K562 (cell line): ENCODE data around the gene POMT2. TPM values are rescaled to one million over a fixed set of nuclear protein-coding genes. Genes with fewer than 3 reads are reported as not detected.

Source experiments
- ATAC-seq: fragments of 200-7000 bp; cut with Tn5 transposase; 3 replicates; pipeline ENCODE4 v1.9.1; 2020; ENCODE audit warnings: moderate library complexity
- BruUV-seq: library from RNA; stranded (reverse); fragments of 400-500 nt; replicated peaks from 2 replicates; lab custom pipeline; 2021; lab: Mats Ljungman, UMichigan
- CTCF ChIA-PET: fragments of 300-600 bp; formaldehyde crosslinking; extraction: SDS; loops from one replicate; lab custom pipeline; 2021; ENCODE audit warnings: low intra/inter-chr PET ratio; lab: Yijun Ruan, JAX
- POLR2A ChIA-PET: fragments of 300-600, 350-650 bp; sonication (Branson Sonifier 250); formaldehyde crosslinking; extraction: SDS; loops from one replicate; lab custom pipeline; 2021; ENCODE audit warnings: antibody characterized with exemption, inconsistent platforms; lab: Yijun Ruan, JAX
- DNase-seq, 4 experiments: peaks; one replicate each; pipeline versions ENCODE4 v3.0.0 to v3.0.0-alpha.2; 2011 to 2018; ENCODE audit warnings: low spot score in 3 of 4, mixed read lengths in 3 of 4; ENCODE audit errors: extremely low read depth in 1 of 4
- FAIRE-seq: peaks from 2 replicates; lab custom pipeline; 2011; peaks lifted over from hg19 to GRCh38; lab: Jason Lieb, UNC
- H2AFZ ChIP-seq: 2 replicates; pipeline ENCODE4 v1.6.0; 2011; ENCODE audit warnings: low read depth, low read length, control low read depth, inconsistent platforms
- H3K27ac ChIP-seq: fragments of 200-600 bp; 3 replicates; pipeline ENCODE4 v1.8.0; 2011; ENCODE audit warnings: low read depth, mild to moderate bottlenecking, control low read depth, inconsistent platforms, low read length, moderate library complexity, mixed read lengths; ENCODE audit errors: extremely low read depth
- H3K27me3 ChIP-seq, 2 experiments: fragments of 300-600 bp in 1 of 2; 2 replicates in 1 of 2; 3 replicates in 1 of 2; pipeline versions ENCODE4 v1.6.0 to v1.8.0; 2011; ENCODE audit warnings: inconsistent platforms in 2 of 2, low read length in 2 of 2, mild to moderate bottlenecking in 1 of 2, mixed read lengths in 1 of 2, moderate library complexity in 1 of 2; ENCODE audit not compliant: control insufficient read depth in 2 of 2, insufficient read depth in 2 of 2
- H3K36me3 ChIP-seq: fragments of 300-600 bp; 3 replicates; pipeline ENCODE4 v1.8.0; 2011; ENCODE audit warnings: mild to moderate bottlenecking, low read length, inconsistent platforms; ENCODE audit not compliant: control insufficient read depth, insufficient read depth
- H3K4me1 ChIP-seq, 2 experiments: fragments of 200-600 bp in 1 of 2; replicated peaks in 1 of 2; 2 replicates in 1 of 2; 3 replicates in 1 of 2; pipeline versions ENCODE4 v1.5.1 to v1.8.0; 2011; ENCODE audit warnings: inconsistent platforms in 2 of 2, low read length in 2 of 2, mild to moderate bottlenecking in 1 of 2, mixed read lengths in 1 of 2, moderate library complexity in 1 of 2; ENCODE audit not compliant: control insufficient read depth in 2 of 2, insufficient read depth in 2 of 2
- H3K4me2 ChIP-seq: 2 replicates; pipeline ENCODE4 v1.6.1; 2011; ENCODE audit warnings: low read length, control low read depth, inconsistent platforms, mixed read lengths; ENCODE audit not compliant: insufficient read depth
- H3K4me3 ChIP-seq: fragments of 200-600 bp; sonication (generic), shearing (Covaris generic); 2 replicates; pipeline ENCODE4 v1.5.1; 2016; ENCODE audit warnings: control low read depth, inconsistent platforms
- H3K79me2 ChIP-seq: fragments of 200-600 bp; 3 replicates; pipeline ENCODE4 v1.8.0; 2011; ENCODE audit warnings: low read length, inconsistent platforms; ENCODE audit not compliant: control insufficient read depth, insufficient read depth
- H3K9ac ChIP-seq, 2 experiments: 2 replicates each; pipeline versions ENCODE4 v1.6.0 to v1.6.1; 2011; ENCODE audit warnings: low read depth in 2 of 2, low read length in 2 of 2, control low read depth in 1 of 2, inconsistent platforms in 1 of 2, mild to moderate bottlenecking in 1 of 2, mixed read lengths in 1 of 2; ENCODE audit not compliant: insufficient read depth in 1 of 2
- H3K9me1 ChIP-seq: one replicate; pipeline ENCODE4 v1.6.0; 2011; ENCODE audit warnings: inconsistent platforms, mild to moderate bottlenecking, low read length, moderate library complexity; ENCODE audit not compliant: control insufficient read depth, insufficient read depth
- H3K9me3 ChIP-seq: replicated peaks from 2 replicates; pipeline ENCODE4 v1.5.1; 2011; ENCODE audit warnings: low read depth, low read length, inconsistent platforms; ENCODE audit not compliant: control insufficient read depth, insufficient read depth
- H4K20me1 ChIP-seq: replicated peaks from 2 replicates; pipeline ENCODE4 v1.6.1; 2011; ENCODE audit warnings: low read length, inconsistent platforms, mixed read lengths; ENCODE audit not compliant: control insufficient read depth, insufficient read depth
- CC2D1A ChIP-seq: fragments of 450-650 bp; IDR thresholded peaks from 2 replicates; pipeline ENCODE4 v1.6.1; 2017; ENCODE audit warnings: mild to moderate bottlenecking
- KLF10 ChIP-seq: fragments of 250-450 bp; sonication (Bioruptor Pico); IDR thresholded peaks from 2 replicates; pipeline ENCODE4 v1.6.1; 2021; ENCODE audit warnings: matching md5 sums
- MAZ ChIP-seq, 2 experiments: fragments of 450-650 bp in 1 of 2; sonication (generic) in 1 of 2; formaldehyde crosslinking; IDR thresholded peaks in 1 of 2; conservative IDR thresholded peaks in 1 of 2; 2 replicates each; pipeline versions ENCODE4 v1.4.0 to v1.5.0; 2020; ENCODE audit warnings: mild to moderate bottlenecking in 1 of 2, missing genetic modification reagents in 1 of 2
- MYBL2 ChIP-seq, 2 experiments: fragments of 450-650 bp in 1 of 2; sonication (generic) in 1 of 2; formaldehyde crosslinking in 1 of 2; IDR thresholded peaks; 2 replicates each; pipeline versions ENCODE4 v1.6.1 to v1.8.1; 2017 to 2022; ENCODE audit warnings: borderline replicate concordance in 1 of 2, inconsistent platforms in 1 of 2, low read depth in 1 of 2, mild to moderate bottlenecking in 1 of 2, missing genetic modification reagents in 1 of 2, moderate library complexity in 1 of 2
- NR2F6 ChIP-seq: fragments of 450-650 bp; formaldehyde crosslinking; IDR thresholded peaks from 2 replicates; pipeline ENCODE4 v1.4.0; 2020; ENCODE audit warnings: mild to moderate bottlenecking
- PHB ChIP-seq: fragments of 250-450 bp; sonication (Bioruptor Pico); IDR thresholded peaks from 2 replicates; pipeline ENCODE4 v1.5.0; 2021
- SMAD4 ChIP-seq: fragments of 250-450 bp; sonication (Bioruptor Pico); conservative IDR thresholded peaks from 2 replicates; pipeline ENCODE4 v1.8.0; 2021; ENCODE audit warnings: inconsistent platforms, mild to moderate bottlenecking, moderate library complexity
- ZC3H11A ChIP-seq: IDR thresholded peaks from 2 replicates; pipeline ENCODE4 v1.6.1; 2012; ENCODE audit warnings: low read depth, low read length, improper control_type of control experiment
- ZNF3 ChIP-seq: fragments of 250-450 bp; sonication (Bioruptor Pico); IDR thresholded peaks from 2 replicates; pipeline ENCODE4 v1.5.0; 2021; ENCODE audit warnings: mild to moderate bottlenecking, moderate library complexity
- ZNF407 ChIP-seq: fragments of 450-650 bp; IDR thresholded peaks from 2 replicates; pipeline ENCODE4 v1.6.1; 2016; ENCODE audit warnings: low read depth
- ZNF780A ChIP-seq: fragments of 250-450 bp; sonication (Bioruptor Pico); IDR thresholded peaks from 2 replicates; pipeline ENCODE4 v1.5.0; 2021; ENCODE audit warnings: mild to moderate bottlenecking
- WGBS: fragments of 100-300 bp; shearing (Covaris generic); methylation state at CpG from one replicate; pipeline ENCODE4 v1.1.6; 2016; ENCODE audit warnings: low coverage, mixed read lengths; ENCODE audit not compliant: insufficient coverage; ENCODE audit errors: missing lambda C conversion rate; 5-methylcytosine and 5-hydroxymethylcytosine counted together
- in situ Hi-C: fragments of 300-500 bp; cut with MboI; formaldehyde crosslinking; loops from 4 replicates; pipeline ENCODE4 v1.15.0; 2018; ENCODE audit warnings: inconsistent platforms, mixed read lengths
- intact Hi-C: fragments of 100-400 bp; cut with micrococcal nuclease; formaldehyde crosslinking; loops from 2 replicates; pipeline ENCODE4 v1.14.2; 2022
- polyA plus RNA-seq, 8 experiments: library from polyadenylated mRNA; depleted of rRNA in 4 of 8; stranded (reverse) in 5 of 8; unstranded in 3 of 8; fragments of >200 nt; fragmentation: Nextera tagmentation in 2 of 8; fragmentation: Illumina TruSeq in 1 of 8; extraction: Ambion mirVana in 2 of 8; extraction: Trizol in 1 of 8; gene quantifications; 2 replicates each; pipeline versions ENCODE4 v1.2.1 to v1.2.3, GENCODE V29; 2011 to 2014; ENCODE audit warnings: inconsistent platforms in 1 of 8, missing spikeins in 1 of 8
- total RNA-seq, 7 experiments: library from RNA; depleted of rRNA in 6 of 7; stranded (reverse); fragments of >200 nt in 6 of 7; fragmentation: Illumina TruSeq in 2 of 7; extraction: Trizol in 2 of 7; gene quantifications; 2 replicates each; pipeline versions ENCODE4 v1.2.1 to v1.2.3, GENCODE V29; 2011 to 2021; ENCODE audit warnings: low replicate concordance in 1 of 7

The POMT2 gene
- total and polyA plus RNA-seq, 9 of the 15 experiments (the other 6 are each of a cell fraction or from before 2014, with no cell fraction given), result 0.39 to 16.6 (median 7.8) TPM

DNA sequence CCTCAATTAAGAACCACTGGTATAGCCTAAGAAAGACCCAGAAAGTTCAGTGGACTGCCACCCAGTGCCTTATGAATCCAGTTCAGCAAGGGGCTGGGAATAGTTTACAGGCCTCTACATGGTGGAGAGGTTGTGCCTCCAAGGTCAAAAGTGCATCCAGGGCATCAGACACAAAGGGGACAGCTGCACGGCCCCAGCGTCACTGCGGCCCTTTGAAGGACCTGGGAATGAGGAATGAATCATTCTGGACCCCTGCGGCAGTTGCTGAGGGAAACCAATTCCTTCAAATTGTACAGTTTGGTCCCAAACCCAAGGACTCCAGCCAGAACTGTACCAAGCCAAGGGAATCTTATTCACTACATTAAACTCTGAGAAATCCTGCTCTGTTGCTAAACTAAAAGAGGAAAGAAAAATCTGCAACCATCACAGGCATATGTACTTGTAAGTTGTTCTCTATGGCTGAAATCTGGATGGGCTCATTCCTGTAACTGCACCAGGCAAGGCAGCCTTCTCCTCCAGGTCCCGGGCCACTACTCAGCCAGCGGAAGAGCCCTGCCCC is 38.8 kb downstream of the POMT2 start:
- ATAC-seq (no peak), DNase-seq (no peak)
- Histone ChIP-seq H3K4me3 (no peak overlapping the region), H3K27me3 (no peaks in the 10 kb centered on the region)
- intact Hi-C loops, result no loop called here
- TF ChIP-seq MYBL2 (IDR thresholded peaks at IDR 0.05; ENCODE audit: low read depth) (no peak), MYBL2 (CRISPR knock-in tag; IDR thresholded peaks at IDR 0.05; ENCODE audit: borderline replicate concordance) (no peak), MAZ (CRISPR knock-in tag; conservative IDR thresholded peaks at IDR 0.05 in 1 of 2, IDR thresholded peaks at IDR 0.05 in 1 of 2) (no peak), NR2F6 (CRISPR knock-in tag) (no peak), KLF10 (CRISPR knock-in tag) (no peak), SMAD4 (CRISPR knock-in tag) (no peak), ZNF407 (no peak), ZNF780A (CRISPR knock-in tag) (no peak), PHB (CRISPR knock-in tag) (no peak), ZNF3 (CRISPR knock-in tag) (no peak), CC2D1A (no peak), ZC3H11A (no peak)
- TF ChIP-seq, all 486 proteins: peak for 0
- peaks cover 35% of the 10 kb centered on the region; the same call in 2 of the 3 replicates for H3K36me3 ChIP-seq
- in situ Hi-C loops, result no loop called here
- H4K20me1 ChIP-seq, result no peaks in the 10 kb centered on the region
- H3K27ac ChIP-seq, result no peak overlapping the region
- CTCF ChIA-PET, result no interaction called here
- no TSS peak for BruUV-seq
- no peaks in the 10 kb centered on the region for H3K9me1 ChIP-seq
- H3K79me2 ChIP-seq, result no peaks in the 10 kb centered on the region
- no peaks in the 10 kb centered on the region; a peak in 1 of 5 replicates for H3K4me1 ChIP-seq
- FAIRE-seq, result no peak
- no peak overlapping the region for H3K9ac ChIP-seq
- no peaks in the 10 kb centered on the region for H3K9me3 ChIP-seq
- no peak overlapping the region for H3K4me2 ChIP-seq
- no peak overlapping the region for H2AFZ ChIP-seq
- whole genome bisulfite sequencing, result 71% methylated on average over 6 of the region's 6 CpGs
- POLR2A ChIA-PET, result no interaction called here
